ENCODE results near the gene CD46. TPM values are rescaled to one million over a fixed set of nuclear protein-coding genes. Genes with fewer than 3 reads are reported as not detected.
"Not testable (repeated sequence)": the region's sequence is repeated elsewhere in the genome, so short reads cannot be mapped to it uniquely, and the experiment has no call there.

The CD46 gene
- total RNA-seq (2021) (149 and 214 TPM in 2 replicates), Bru-seq, nascent RNA (percentile 95 among the genes with signal in this experiment), BruChase-seq, experiment 1, labeled RNA remaining after a 2-hour chase (percentile 98 among the genes with signal in this experiment), BruChase-seq, experiment 2, labeled RNA remaining after a 6-hour chase (percentile 96 among the genes with signal in this experiment)
- long read RNA-seq, transcript CD46-208 (13 exons, 3,326 nt): minor isoform, 59 of 362 reads
- long read RNA-seq, transcript CD46-204 (11 exons, 3,188 nt): minor isoform, 60 of 362 reads
- long read RNA-seq, transcript CD46-207 (12 exons, 3,281 nt): minor isoform, 16 of 362 reads
- long read RNA-seq, transcript CD46-203 (12 exons, 3,233 nt): major isoform, 158 of 362 reads
- long read RNA-seq, partial matches to known transcripts: 26 of 362 reads
- long read RNA-seq, other reads (novel, unspliced or antisense): 35 of 362 reads

DNA sequence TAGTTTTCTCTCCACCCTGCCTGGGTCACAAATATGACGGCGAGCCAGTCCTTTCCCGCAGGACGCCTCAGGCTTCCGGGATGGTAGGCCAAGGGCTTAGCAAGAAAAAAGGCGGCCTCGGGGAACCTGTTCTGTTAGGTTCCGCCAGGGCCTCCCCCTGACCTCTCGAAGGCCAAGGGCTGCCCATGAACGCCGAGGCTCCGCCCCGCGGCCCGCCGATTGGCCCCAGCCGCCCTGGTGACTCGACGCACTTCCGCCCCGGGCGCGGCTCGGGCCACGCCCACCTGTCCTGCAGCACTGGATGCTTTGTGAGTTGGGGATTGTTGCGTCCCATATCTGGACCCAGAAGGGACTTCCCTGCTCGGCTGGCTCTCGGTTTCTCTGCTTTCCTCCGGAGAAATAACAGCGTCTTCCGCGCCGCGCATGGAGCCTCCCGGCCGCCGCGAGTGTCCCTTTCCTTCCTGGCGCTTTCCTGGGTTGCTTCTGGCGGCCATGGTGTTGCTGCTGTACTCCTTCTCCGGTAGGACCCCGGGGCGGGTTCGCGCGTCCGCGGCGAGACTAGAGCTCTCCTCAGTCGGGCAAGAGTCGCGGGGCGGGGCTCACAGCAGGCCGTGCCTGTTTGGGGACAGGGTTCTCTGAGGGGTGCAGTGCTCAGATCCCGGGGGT lies at the start of gene CD46:
Gene CD46 (plus strand): TSS at position 265 of the 666 bp plus-strand sequence. CDS start 159 bp downstream, at position 424.
- POLR2A ChIA-PET (ENCODE audit: unreplicated experiment): interaction anchor here (0.6 to 0.7 kb wide), 4 partner anchors 61 to 758 kb away, joined by 3 to 4 read pairs (median 4); no protein-coding TSS in a partner anchor

DNA sequence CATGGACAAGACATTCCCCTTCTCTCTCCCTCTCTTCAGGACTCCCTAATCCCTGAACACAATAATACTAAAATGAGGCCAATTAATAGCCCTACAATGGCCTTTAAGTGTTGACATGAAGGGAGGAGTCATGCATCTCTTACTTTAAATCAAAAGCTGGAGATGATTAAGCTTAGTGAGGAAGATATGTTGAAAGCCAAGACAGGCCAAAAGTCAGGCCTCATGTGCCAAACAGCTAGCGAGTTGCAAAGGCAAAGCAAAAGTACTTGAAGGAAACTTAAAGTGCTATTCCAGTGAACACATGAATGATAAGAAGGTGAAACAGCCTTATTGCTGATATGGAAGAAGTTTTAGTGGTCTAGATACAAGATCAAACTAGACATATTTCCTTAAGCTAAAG lies 49.5 kb upstream of the CD46 start:
- peaks cover 7% of the 10 kb centered on the region for H3K4me1 ChIP-seq (replicated peaks; ENCODE audit: insufficient read depth)
- H3K4me3 ChIP-seq: no peak overlapping the region
- H3K79me2 ChIP-seq (ENCODE audit: low read depth): no peaks in the 10 kb centered on the region
- intact Hi-C loops (cut with micrococcal nuclease; ENCODE audit: unreplicated experiment): no loop called here
- ChIA-PET CTCF (no interaction called here), POLR2A (ENCODE audit: unreplicated experiment) (no interaction called here)
- H3K27me3 ChIP-seq (ENCODE audit: insufficient read depth, low read depth): no peaks in the 10 kb centered on the region
- H3K27ac ChIP-seq: no peak overlapping the region
- no peaks in the 10 kb centered on the region for H3K36me3 ChIP-seq (ENCODE audit: low read depth)
- BruUV-seq (replicated peaks): no TSS peak
- TF ChIP-seq, protein P1, sequence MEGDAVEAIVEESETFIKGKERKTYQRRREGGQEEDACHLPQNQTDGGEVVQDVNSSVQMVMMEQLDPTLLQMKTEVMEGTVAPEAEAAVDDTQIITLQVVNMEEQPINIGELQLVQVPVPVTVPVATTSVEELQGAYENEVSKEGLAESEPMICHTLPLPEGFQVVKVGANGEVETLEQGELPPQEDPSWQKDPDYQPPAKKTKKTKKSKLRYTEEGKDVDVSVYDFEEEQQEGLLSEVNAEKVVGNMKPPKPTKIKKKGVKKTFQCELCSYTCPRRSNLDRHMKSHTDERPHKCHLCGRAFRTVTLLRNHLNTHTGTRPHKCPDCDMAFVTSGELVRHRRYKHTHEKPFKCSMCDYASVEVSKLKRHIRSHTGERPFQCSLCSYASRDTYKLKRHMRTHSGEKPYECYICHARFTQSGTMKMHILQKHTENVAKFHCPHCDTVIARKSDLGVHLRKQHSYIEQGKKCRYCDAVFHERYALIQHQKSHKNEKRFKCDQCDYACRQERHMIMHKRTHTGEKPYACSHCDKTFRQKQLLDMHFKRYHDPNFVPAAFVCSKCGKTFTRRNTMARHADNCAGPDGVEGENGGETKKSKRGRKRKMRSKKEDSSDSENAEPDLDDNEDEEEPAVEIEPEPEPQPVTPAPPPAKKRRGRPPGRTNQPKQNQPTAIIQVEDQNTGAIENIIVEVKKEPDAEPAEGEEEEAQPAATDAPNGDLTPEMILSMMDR (conservative IDR thresholded peaks at IDR 0.05): no peak
- TF ChIP-seq EZH2 (IDR thresholded peaks at IDR 0.05; ENCODE audit: low read depth): no peak
- no peaks in the 10 kb centered on the region for H3K9me3 ChIP-seq (ENCODE audit: insufficient read depth, low read depth)
- no peaks in the 10 kb centered on the region for H3F3A ChIP-seq (ENCODE audit: insufficient read depth, low read depth)
- no peak overlapping the region for H2AFZ ChIP-seq
- H3K9me2 ChIP-seq (ENCODE audit: insufficient read depth): no peaks in the 10 kb centered on the region
- H4K20me1 ChIP-seq (ENCODE audit: insufficient read depth): no peaks in the 10 kb centered on the region
- no peak overlapping the region for H3K4me2 ChIP-seq
- DNase-seq: no peak

More for the DNA sequence above, at the start of gene CD46:
- Histone ChIP-seq H3K4me1 (replicated peaks; ENCODE audit: insufficient read depth) (peaks cover 79% of the 10 kb centered on the region), H2AFZ (peak within 1 kb of the TSS; percentile 85), H3K27ac (peak within 1 kb of the TSS; percentile 96), H3K4me3 (peak within 1 kb of the TSS; percentile 91), H3F3A (ENCODE audit: insufficient read depth, low read depth) (peaks cover 63% of the 10 kb centered on the region), H3K9me2 (ENCODE audit: insufficient read depth) (no peaks in the 10 kb centered on the region), H3K4me2 (peak within 1 kb of the TSS; percentile 97), H4K20me1 (ENCODE audit: insufficient read depth) (peaks cover 39% of the 10 kb centered on the region), H3K79me2 (ENCODE audit: low read depth) (peaks cover 59% of the 10 kb centered on the region), H3K9me3 (ENCODE audit: insufficient read depth, low read depth) (no peaks in the 10 kb centered on the region), H3K36me3 (ENCODE audit: low read depth) (peaks cover under 1% of the 10 kb centered on the region; the same call in 1 of the 2 replicates), H3K27me3 (ENCODE audit: insufficient read depth, low read depth) (no peaks in the 10 kb centered on the region)
- CTCF ChIA-PET: interaction anchor here (0.7 kb wide), 1 partner anchor 25 kb away, joined by 3 read pairs; no protein-coding TSS in a partner anchor
- intact Hi-C loops (cut with micrococcal nuclease; ENCODE audit: unreplicated experiment): loop anchor here (2.0 to 5.0 kb wide), 3 partner anchors 39 to 700 kb away; partner anchors contain the start of genes PFKFB2 and YOD1
- no TSS peak for BruUV-seq (replicated peaks)
- peak; percentile 97 to 98 for DNase-seq
- no peak for TF ChIP-seq EZH2 (IDR thresholded peaks at IDR 0.05; ENCODE audit: low read depth)
- TF ChIP-seq, protein P1 (conservative IDR thresholded peaks at IDR 0.05): no peak

DNA sequence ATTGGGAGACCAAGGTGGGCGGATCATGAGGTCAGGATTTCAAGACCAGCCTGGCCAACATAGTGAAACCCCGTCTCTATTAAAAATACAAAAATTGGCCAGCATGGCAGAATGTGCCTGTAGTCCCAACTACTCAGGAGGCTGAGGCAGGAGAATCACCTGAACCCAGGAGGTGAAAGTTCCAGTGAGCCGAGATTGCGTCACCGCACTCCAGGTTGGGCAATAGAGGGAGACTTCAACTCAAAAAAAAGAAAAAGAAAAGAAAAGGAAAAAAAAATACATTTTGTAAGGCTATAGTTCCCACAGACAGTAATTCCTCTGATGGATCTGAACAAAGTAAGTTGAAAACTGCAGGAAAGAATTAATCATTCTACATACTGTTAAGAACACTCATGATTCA lies 48.1 kb upstream of the CD46 start:
- H3K9me2 ChIP-seq (ENCODE audit: insufficient read depth): no peaks in the 10 kb centered on the region
- no peaks in the 10 kb centered on the region for H4K20me1 ChIP-seq (ENCODE audit: insufficient read depth)
- DNase-seq: no peak
- TF ChIP-seq, protein P1 (conservative IDR thresholded peaks at IDR 0.05): no peak
- no peak for TF ChIP-seq EZH2 (IDR thresholded peaks at IDR 0.05; ENCODE audit: low read depth)
- H3F3A ChIP-seq (ENCODE audit: insufficient read depth, low read depth): no peaks in the 10 kb centered on the region
- H2AFZ ChIP-seq: no peak overlapping the region
- H3K4me1 ChIP-seq (replicated peaks; ENCODE audit: insufficient read depth): peaks cover 21% of the 10 kb centered on the region
- H3K9me3 ChIP-seq (ENCODE audit: insufficient read depth, low read depth): no peaks in the 10 kb centered on the region
- H3K4me2 ChIP-seq: no peak overlapping the region
- no peak overlapping the region for H3K27ac ChIP-seq
- intact Hi-C loops (cut with micrococcal nuclease; ENCODE audit: unreplicated experiment): no loop called here
- H3K4me3 ChIP-seq: no peak overlapping the region
- H3K79me2 ChIP-seq (ENCODE audit: low read depth): no peaks in the 10 kb centered on the region
- no peaks in the 10 kb centered on the region for H3K27me3 ChIP-seq (ENCODE audit: insufficient read depth, low read depth)
- H3K36me3 ChIP-seq (ENCODE audit: low read depth): no peaks in the 10 kb centered on the region
- ChIA-PET CTCF (no interaction called here), POLR2A (ENCODE audit: unreplicated experiment) (no interaction called here)
- BruUV-seq (replicated peaks): no TSS peak

DNA sequence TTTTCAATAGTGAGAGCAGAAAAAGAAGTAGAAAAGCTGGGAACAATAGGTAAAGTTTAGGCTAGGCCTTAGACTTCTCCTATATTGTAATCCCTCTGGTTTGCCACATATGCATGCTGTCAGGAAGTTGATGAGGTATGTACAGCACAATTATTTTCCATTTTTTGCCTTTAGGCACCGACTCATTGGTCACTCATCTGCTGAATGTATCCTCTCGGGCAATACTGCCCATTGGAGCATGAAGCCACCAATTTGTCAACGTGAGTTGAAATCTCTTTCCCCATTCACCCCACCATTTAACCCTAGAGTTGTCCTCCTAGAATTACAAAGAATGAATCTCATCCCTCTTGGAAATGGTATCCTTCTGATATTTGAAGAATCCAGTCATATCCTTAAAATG lies 43.9 kb upstream of the CD46 start:
- Histone ChIP-seq H3K27ac (peak overlapping the region; percentile 56), H3K4me2 (peak overlapping the region; percentile 38), H3K4me1 (replicated peaks; ENCODE audit: insufficient read depth) (peaks cover 21% of the 10 kb centered on the region)
- H2AFZ ChIP-seq; H3K36me3 ChIP-seq (ENCODE audit: low read depth); H3K9me2 ChIP-seq (ENCODE audit: insufficient read depth); H3K27me3 ChIP-seq (ENCODE audit: insufficient read depth, low read depth); POLR2A ChIA-PET (ENCODE audit: unreplicated experiment); H4K20me1 ChIP-seq (ENCODE audit: insufficient read depth); H3K9me3 ChIP-seq (ENCODE audit: insufficient read depth, low read depth); H3F3A ChIP-seq (ENCODE audit: insufficient read depth, low read depth); CTCF ChIA-PET; H3K79me2 ChIP-seq (ENCODE audit: low read depth); H3K4me3 ChIP-seq; BruUV-seq (replicated peaks): not testable (repeated sequence)
- intact Hi-C loops (cut with micrococcal nuclease; ENCODE audit: unreplicated experiment): loop anchor here (5.0 kb wide), 1 partner anchor 44 kb away; the partner anchor contains the start of gene CD46
- DNase-seq: peak in 1 of 2 experiments; percentile 61
